Heart left ventricle (tissue), 16 donors: Measurements from ENCODE around the gene PHF11. TPM values are rescaled to one million over a fixed set of nuclear protein-coding genes. Genes with fewer than 3 reads are reported as not detected.

Source experiments
- ATAC-seq, 4 donors: fragments of 200-7000 bp; cut with Tn5 transposase; one replicate each; pipeline ENCODE4 v1.9.1; 2020 to 2022; ENCODE audit warnings: moderate library complexity in 4 of 4, mild to moderate bottlenecking in 3 of 4, moderate number of reproducible peaks in 1 of 4
- DNase-seq, 5 donors: peaks; one replicate each; pipeline ENCODE4 v3.0.0-alpha.2; 2020
- H3K27ac ChIP-seq, 12 donors: fragments of 200-600 bp; sonication (generic) in 4 of 12; one replicate each; pipeline versions ENCODE4 v1.5.0 to v1.8.0; 2016 to 2022; ENCODE audit warnings: mild to moderate bottlenecking in 2 of 12
- H3K27me3 ChIP-seq, 9 donors: fragments of 200-600 bp; sonication (generic) in 2 of 9; one replicate each; pipeline versions ENCODE4 v1.5.1 to v1.8.0; 2016 to 2022; ENCODE audit warnings: mild to moderate bottlenecking in 3 of 9
- H3K36me3 ChIP-seq, 9 donors: fragments of 200-600 bp; sonication (generic) in 2 of 9; one replicate each; pipeline versions ENCODE4 v1.5.0 to v1.8.0; 2018 to 2022; ENCODE audit warnings: mild to moderate bottlenecking in 2 of 9
- H3K4me1 ChIP-seq, 12 donors: fragments of 200-600 bp; sonication (generic) in 4 of 12; one replicate each; pipeline versions ENCODE4 v1.5.0 to v1.8.0; 2016 to 2022; ENCODE audit warnings: mild to moderate bottlenecking in 3 of 12
- H3K4me3 ChIP-seq, 12 donors: fragments of 200-600 bp; sonication (generic) in 4 of 12; one replicate each; pipeline versions ENCODE4 v1.5.0 to v1.8.0; 2017 to 2022; ENCODE audit warnings: mild to moderate bottlenecking in 9 of 12, moderate library complexity in 4 of 12
- H3K9me3 ChIP-seq, 12 donors: fragments of 200-600 bp; sonication (generic) in 4 of 12; one replicate each; pipeline versions ENCODE4 v1.5.0 to v1.8.0; 2016 to 2022; ENCODE audit warnings: mild to moderate bottlenecking in 1 of 12
- POLR2A ChIP-seq, 2 donors: fragments of 450-650 bp; IDR thresholded peaks; one replicate each; pipeline ENCODE4 v1.6.1; 2017; ENCODE audit warnings: antibody characterized with exemption in 2 of 2, mild to moderate bottlenecking in 2 of 2, moderate library complexity in 2 of 2
- WGBS, 4 donors: extraction: QIAGEN DNeasy Blood & Tissue Kit in 2 of 4; methylation state at CpG; one replicate each; pipeline versions ENCODE4 v1.1.5 to v1.1.7; 2013 to 2018; 5-methylcytosine and 5-hydroxymethylcytosine counted together
- intact Hi-C, 10 donors: fragments of 100-400 bp; cut with DNase I; formaldehyde crosslinking; loops; one replicate each; pipeline versions ENCODE4 v1.11.1 to v1.14.2; 2022
- polyA plus RNA-seq, 2 donors: library from polyadenylated mRNA; stranded (reverse); fragments of 200-250 nt; gene quantifications; one replicate each; pipeline ENCODE4 v1.2.3, GENCODE V29; 2013
- total RNA-seq, 9 donors: library from RNA; depleted of rRNA in 2 of 9; stranded (reverse); fragments of >200 nt in 2 of 9; fragmentation: NEBNext Ultra II Directional in 3 of 9; extraction: Animal tissue kit (Norgen Biotek cat#: 25700) in 3 of 9; gene quantifications; one replicate each; pipeline versions ENCODE4 v1.1.0 to v1.2.4, GENCODE V29; 2016 to 2023
- TF ChIP-seq, protein P1 (sequence below), 12 donors: fragments of 200-600 bp; sonication (generic) in 4 of 12; IDR thresholded peaks; one replicate each; pipeline versions ENCODE4 v1.5.0 to v1.8.0; 2018 to 2022; ENCODE audit warnings: antibody characterized with exemption in 12 of 12, mild to moderate bottlenecking in 5 of 12
- donor health status: ischemic (EF 13 %, LVEDD 7.1; RV severe dilation, severe dysfunction).
- donor health status: healthy with polysubstance abuse.
- donor health status: DM: no; HTN: yes; CAD: no.
- donor health status: DM: no; HTN: no; CAD: no.
- donor health status: ischemic (EF 25% LVEDD 6.9; RV normal size, moderate dysfunction).
- donor health status: ischemic (EF 25% LVEDD 5.7; RV mildly dilated, moderate dysfunction).
- donor health status: healthy.
- donor health status: DM: yes; HTN: yes; CAD: no.
- donor health status: ischemic (EF 35%, LVEDD 5.7; RV mildly dilated, moderate dysfunction).
- donor health status: nonischemic (EF 11% LVEDD 7.7; RV severe dilation, severe dysfunction).
- donor health status: DM: yes; HTN: yes; CAD: no.
- donor health status: PGD.
- donor health status: ischemic (EF 29% LVEDD 5.4; RV normal size, mild dysfunction).
- donor health status: nonischemic (EF 23%, LVEDD 6.1; RV moderate dilation, normal function).

PHF11 gene
- total and polyA plus RNA-seq, 11 donors: 13.7 to 48.5 (median 17.4) TPM

GRCh38 chr13:49459580-49459979 lies 36.2 kb upstream of the PHF11 start:
- 96 to 98% (median 97%) methylated on average over 1 of the region's 1 CpG for WGBS, 4 donors
- intact Hi-C loops: loop anchor here in 1 of 10 donors (10.0 kb wide), 1 partner anchor 145 kb away; no protein-coding TSS in a partner anchor

GRCh38 chr13:49464085-49464484 lies 31.7 kb upstream of the PHF11 start:
- H3K27ac ChIP-seq: peak overlapping the region in 3 of 12 donors; percentile 15 to 26 (median 25)

More at GRCh38 chr13:49459580-49459979, 36.2 kb upstream of the PHF11 start:
- H3K4me1 ChIP-seq: peaks cover 0 to 12% (median 0%) of the 10 kb centered on the region in 12 donors
- H3K27ac ChIP-seq: no peak overlapping the region
- ATAC-seq (no peak), DNase-seq (no peak)
- no peak overlapping the region for H3K4me3 ChIP-seq
- no peaks in the 10 kb centered on the region for H3K27me3 ChIP-seq
- peaks cover 0 to 14% (median 5%) of the 10 kb centered on the region in 12 donors for H3K9me3 ChIP-seq
- H3K36me3 ChIP-seq: peaks cover 0 to 47% (median 44%) of the 10 kb centered on the region in 9 donors
- no peak for TF ChIP-seq POLR2A (IDR thresholded peaks at IDR 0.05)
- TF ChIP-seq, protein P1, sequence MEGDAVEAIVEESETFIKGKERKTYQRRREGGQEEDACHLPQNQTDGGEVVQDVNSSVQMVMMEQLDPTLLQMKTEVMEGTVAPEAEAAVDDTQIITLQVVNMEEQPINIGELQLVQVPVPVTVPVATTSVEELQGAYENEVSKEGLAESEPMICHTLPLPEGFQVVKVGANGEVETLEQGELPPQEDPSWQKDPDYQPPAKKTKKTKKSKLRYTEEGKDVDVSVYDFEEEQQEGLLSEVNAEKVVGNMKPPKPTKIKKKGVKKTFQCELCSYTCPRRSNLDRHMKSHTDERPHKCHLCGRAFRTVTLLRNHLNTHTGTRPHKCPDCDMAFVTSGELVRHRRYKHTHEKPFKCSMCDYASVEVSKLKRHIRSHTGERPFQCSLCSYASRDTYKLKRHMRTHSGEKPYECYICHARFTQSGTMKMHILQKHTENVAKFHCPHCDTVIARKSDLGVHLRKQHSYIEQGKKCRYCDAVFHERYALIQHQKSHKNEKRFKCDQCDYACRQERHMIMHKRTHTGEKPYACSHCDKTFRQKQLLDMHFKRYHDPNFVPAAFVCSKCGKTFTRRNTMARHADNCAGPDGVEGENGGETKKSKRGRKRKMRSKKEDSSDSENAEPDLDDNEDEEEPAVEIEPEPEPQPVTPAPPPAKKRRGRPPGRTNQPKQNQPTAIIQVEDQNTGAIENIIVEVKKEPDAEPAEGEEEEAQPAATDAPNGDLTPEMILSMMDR (IDR thresholded peaks at IDR 0.05): no peak

GRCh38 chr13:49464621-49465325 lies 31.0 kb upstream of the PHF11 start:
- no peak for DNase-seq
- Histone ChIP-seq H3K4me1 (peaks cover 0 to 3% (median 0%) of the 10 kb centered on the region in 12 donors), H3K27me3 (no peaks in the 10 kb centered on the region), H3K9me3 (peaks cover 0 to 14% (median 5%) of the 10 kb centered on the region in 12 donors), H3K36me3 (peaks cover 0 to 95% (median 82%) of the 10 kb centered on the region in 9 donors), H3K4me3 (no peak overlapping the region), H3K27ac (peak overlapping the region in 3 of 12 donors; percentile 25 to 29 (median 26))
- intact Hi-C loops: no loop called here
- WGBS, 4 donors: 88 to 89% (median 88%) methylated on average over 4 of the region's 4 CpGs
- peak in 1 of 4 donors; percentile 70 for ATAC-seq
- no peak for TF ChIP-seq POLR2A (IDR thresholded peaks at IDR 0.05)

More at GRCh38 chr13:49464085-49464484, 31.7 kb upstream of the PHF11 start:
- Histone ChIP-seq H3K4me3 (no peak overlapping the region), H3K27me3 (no peaks in the 10 kb centered on the region), H3K36me3 (peaks cover 0 to 88% (median 75%) of the 10 kb centered on the region in 9 donors), H3K9me3 (peaks cover 0 to 14% (median 5%) of the 10 kb centered on the region in 12 donors), H3K4me1 (peaks cover 0 to 3% (median 0%) of the 10 kb centered on the region in 12 donors)
- no peak for TF ChIP-seq POLR2A (IDR thresholded peaks at IDR 0.05)
- TF ChIP-seq, protein P1 (IDR thresholded peaks at IDR 0.05): no peak
- no peak for ATAC-seq
- 40 to 69% (median 52%) methylated on average over 1 of the region's 1 CpG for WGBS, 4 donors
- intact Hi-C loops: no loop called here
- no peak for DNase-seq

- H3K27me3 ChIP-seq: no peaks in the 10 kb centered on the region
- no peak for DNase-seq
- ATAC-seq: no peak
- no peak overlapping the region for H3K4me3 ChIP-seq
- no peak overlapping the region for H3K27ac ChIP-seq
- 82 to 95% (median 90%) methylated on average over 5 of the region's 5 CpGs for WGBS, 4 donors
- peaks cover 0 to 97% (median 83%) of the 10 kb centered on the region in 9 donors for H3K36me3 ChIP-seq
- intact Hi-C loops: no loop called here
- H3K4me1 ChIP-seq: peaks cover 0 to 3% (median 0%) of the 10 kb centered on the region in 12 donors
- peaks cover 0 to 14% (median 5%) of the 10 kb centered on the region in 12 donors for H3K9me3 ChIP-seq
- TF ChIP-seq, protein P1 (IDR thresholded peaks at IDR 0.05): no peak
- TF ChIP-seq POLR2A (IDR thresholded peaks at IDR 0.05): no peak
These were observed 29.4 kb upstream of the PHF11 start for GRCh38 chr13:49466292-49466838.
